NB4 (cell line): ENCODE data around the gene ZNF423.

Experiments used
- DNase-seq: peaks from one replicate; pipeline ENCODE4 v3.0.0; 2010; ENCODE audit warnings: low read depth
- H3K4me3 ChIP-seq: one replicate; pipeline ENCODE4 v1.5.1; 2011; ENCODE audit warnings: mild to moderate bottlenecking, low read depth, low read length, moderate library complexity
- CTCF ChIP-seq: IDR thresholded peaks from one replicate; pipeline ENCODE4 v1.5.1; 2012; ENCODE audit warnings: low read depth, low read length
- MAX ChIP-seq: IDR thresholded peaks from 2 replicates; pipeline ENCODE4 v1.6.1; 2011; ENCODE audit warnings: low read depth, low read length
- MYC ChIP-seq: IDR thresholded peaks from 2 replicates; pipeline ENCODE4 v1.6.1; 2011; ENCODE audit warnings: low read depth, low read length
- POLR2A ChIP-seq: IDR thresholded peaks from 2 replicates; pipeline ENCODE4 v1.6.1; 2011; ENCODE audit warnings: mild to moderate bottlenecking; ENCODE audit not compliant: insufficient read length; ENCODE audit errors: extremely low read depth

ZNF423 gene

GRCh38 chr16:49789616-49790015, 66.3 kb downstream of the ZNF423 start:
- no peak for TF ChIP-seq POLR2A

GRCh38 chr16:49788986-49789385, 66.9 kb downstream of the ZNF423 start:
- H3K4me3 ChIP-seq: no peak overlapping the region
- TF ChIP-seq CTCF (no peak), POLR2A (no peak), MYC (no peak), MAX (no peak)
- DNase-seq: no peak

More at GRCh38 chr16:49789616-49790015, 66.3 kb downstream of the ZNF423 start:
- no peak overlapping the region for H3K4me3 ChIP-seq
- DNase-seq: no peak

- no peak overlapping the region for H3K4me3 ChIP-seq
- DNase-seq: no peak
- TF ChIP-seq MAX: no peak
- TF ChIP-seq POLR2A: no peak
- TF ChIP-seq MYC: no peak
Observed at GRCh38 chr16:49788572-49788971, 67.3 kb downstream of the ZNF423 start.

GRCh38 chr16:49786926-49787557, 68.9 kb downstream of the ZNF423 start:
- no peak overlapping the region for H3K4me3 ChIP-seq
- no peak for TF ChIP-seq POLR2A
- no peak for TF ChIP-seq CTCF
- no peak for TF ChIP-seq MYC
- TF ChIP-seq MAX: no peak
- no peak for DNase-seq

GRCh38 chr16:49785970-49786369, 69.9 kb downstream of the ZNF423 start:
- TF ChIP-seq CTCF: no peak
- no peak for TF ChIP-seq POLR2A
- no peak for TF ChIP-seq MYC
- TF ChIP-seq MAX: no peak
- no peak for DNase-seq
- no peak overlapping the region for H3K4me3 ChIP-seq

GRCh38 chr16:49782405-49782804, 73.5 kb downstream of the ZNF423 start:
- DNase-seq: no peak
- TF ChIP-seq POLR2A (no peak), CTCF (no peak), MYC (no peak), MAX (no peak)
- H3K4me3 ChIP-seq: no peak overlapping the region

- no peak for DNase-seq
- no peak overlapping the region for H3K4me3 ChIP-seq
- no peak for TF ChIP-seq MAX
Observed at GRCh38 chr16:49781401-49781800, 74.5 kb downstream of the ZNF423 start.
